ENCODE measurements around the gene SULT1C2. TPM values are rescaled to one million over a fixed set of nuclear protein-coding genes. Genes with fewer than 3 reads are reported as not detected.

The SULT1C2 gene
- total RNA-seq, 1 experiment from 2014 or later: 1.6 TPM

GRCh38 chr2:108351889-108352288, 63.2 kb downstream of the SULT1C2 start:
- Histone ChIP-seq H3K27me3 (ENCODE audit: insufficient read depth, low read length) (no peaks in the 10 kb centered on the region), H2BK20ac (ENCODE audit: low read depth, low read length, poor library complexity, severe bottlenecking) (no peak overlapping the region), H3K4me2 (ENCODE audit: insufficient read depth, insufficient read length, low read length) (no peak overlapping the region), H3K56ac (ENCODE audit: insufficient read length, low read depth, low read length) (no peak overlapping the region), H4K20me1 (ENCODE audit: control insufficient read depth, insufficient read depth, insufficient read length) (no peaks in the 10 kb centered on the region), H3K23me2 (ENCODE audit: insufficient read length, low read depth, low read length, poor library complexity, severe bottlenecking) (no peaks in the 10 kb centered on the region), H3K79me2 (ENCODE audit: insufficient read depth, low read length) (no peaks in the 10 kb centered on the region), H3K79me1 (ENCODE audit: insufficient read depth, low read depth, low read length, poor library complexity, severe bottlenecking) (no peaks in the 10 kb centered on the region), H3T11ph (ENCODE audit: low read length) (no peak overlapping the region), H3K23ac (ENCODE audit: insufficient read length, low read depth, low read length) (no peak overlapping the region), H3K14ac (ENCODE audit: insufficient read depth, low read length) (no peak overlapping the region), H3K27ac (ENCODE audit: insufficient read length, low read depth, low read length) (no peak overlapping the region), H3K9me3 (ENCODE audit: control insufficient read depth, low read depth, low read length) (no peaks in the 10 kb centered on the region), H3K9ac (ENCODE audit: extremely low read depth, insufficient read length, low read length) (no peak overlapping the region), H3K4ac (ENCODE audit: low read depth, low read length) (no peak overlapping the region), H2BK15ac (ENCODE audit: low read depth, low read length) (no peak overlapping the region), H4K5ac (ENCODE audit: insufficient read length, low read depth, low read length) (no peak overlapping the region), H4K8ac (replicated peaks; ENCODE audit: insufficient read length, low read depth, low read length) (no peak overlapping the region), H3K4me1 (ENCODE audit: insufficient read depth, low read length) (peaks cover 2% of the 10 kb centered on the region; the same call in 1 of the 2 replicates), H2BK12ac (ENCODE audit: insufficient read length, low read depth, low read length) (no peak overlapping the region), H2AFZ (ENCODE audit: low read length) (no peak overlapping the region), H4K91ac (ENCODE audit: insufficient read length, low read depth, low read length) (no peak overlapping the region), H3K18ac (ENCODE audit: insufficient read length, low read depth, low read length) (no peak overlapping the region), H2AK5ac (ENCODE audit: insufficient read length, low read length) (no peak overlapping the region), H2BK120ac (ENCODE audit: low read depth, low read length, poor library complexity, severe bottlenecking) (no peak overlapping the region), H2BK5ac (ENCODE audit: insufficient read length, low read length) (no peak overlapping the region)
- H3K4me3 Mint-ChIP-seq: no peak overlapping the region
- H3K9me3 Mint-ChIP-seq: no peaks in the 10 kb centered on the region
- no peak overlapping the region for H3K27ac Mint-ChIP-seq
- no peaks in the 10 kb centered on the region for H3K27me3 Mint-ChIP-seq (ENCODE audit: low read depth)
- no peak for DNase-seq
- peaks cover 0 to 8% of the 10 kb centered on the region in 2 experiments; a peak in 1 of 4 replicates for H3K4me1 Mint-ChIP-seq
- H3K36me3 Mint-ChIP-seq (ENCODE audit: insufficient read depth in 1 of 3, low read depth in 3 of 3): no peaks in the 10 kb centered on the region
- TF ChIP-seq CTCF (conservative IDR thresholded peaks at IDR 0.05): no peak

Data from H9 (cell line).